HG03097 (cell line): ENCODE measurements around the gene ARHGAP22.

Source experiments
- ATAC-seq: cut with Tn5 transposase; IDR thresholded peaks from one replicate; pipeline ENCODE4 v1.9.1; 2021; ENCODE audit not compliant: unreplicated experiment, low FRiP score

ARHGAP22 gene

GRCh38 chr10:48502791-48503190 is 102.1 kb downstream of the ARHGAP22 start:
- no peak for ATAC-seq

- no peak for ATAC-seq
Observed at GRCh38 chr10:48501787-48502771, 102.8 kb downstream of the ARHGAP22 start.

GRCh38 chr10:48501226-48501625 is 103.6 kb downstream of the ARHGAP22 start:
- no peak for ATAC-seq

- ATAC-seq, result no peak
Observed at GRCh38 chr10:48500771-48501170, 104.1 kb downstream of the ARHGAP22 start.

GRCh38 chr10:48498940-48499510 is 105.8 kb downstream of the ARHGAP22 start:
- no peak for ATAC-seq

- ATAC-seq, result no peak
Observed at GRCh38 chr10:48497780-48498770, 106.8 kb downstream of the ARHGAP22 start.

GRCh38 chr10:48496831-48497779 is 107.8 kb downstream of the ARHGAP22 start:
- no peak for ATAC-seq

- ATAC-seq, result no peak
Observed at GRCh38 chr10:48496105-48496830, 108.6 kb downstream of the ARHGAP22 start.

GRCh38 chr10:48495282-48496045 is 109.4 kb downstream of the ARHGAP22 start:
- no peak for ATAC-seq

- no peak for ATAC-seq
Observed at GRCh38 chr10:48494611-48495010, 110.3 kb downstream of the ARHGAP22 start.

GRCh38 chr10:48494073-48494472 is 110.8 kb downstream of the ARHGAP22 start:
- no peak for ATAC-seq

- ATAC-seq, result no peak
Observed at GRCh38 chr10:48493083-48493871, 111.6 kb downstream of the ARHGAP22 start.

- no peak for ATAC-seq
Observed at GRCh38 chr10:48492201-48492600, 112.7 kb downstream of the ARHGAP22 start.

GRCh38 chr10:48491392-48492139 is 113.3 kb downstream of the ARHGAP22 start:
- no peak for ATAC-seq

- no peak for ATAC-seq
Observed at GRCh38 chr10:48490946-48491345, 113.9 kb downstream of the ARHGAP22 start.

GRCh38 chr10:48490571-48490940 is 114.3 kb downstream of the ARHGAP22 start:
- no peak for ATAC-seq

- ATAC-seq, result no peak
Observed at GRCh38 chr10:48489099-48489498, 115.8 kb downstream of the ARHGAP22 start.
